Upper lobe of right lung (tissue), 1 donor: Measurements from ENCODE around the gene HNRNPA3. TPM values are rescaled to one million over a fixed set of nuclear protein-coding genes. Genes with fewer than 3 reads are reported as not detected.
"Not testable (repeated sequence)": the region's sequence is repeated elsewhere in the genome, so short reads cannot be mapped to it uniquely, and the experiment has no call there.

Experiments used
- ATAC-seq: fragments of 200-7000 bp; cut with Tn5 transposase; one replicate; pipeline ENCODE4 v1.9.1; 2020; ENCODE audit warnings: mild to moderate bottlenecking, moderate library complexity
- DNase-seq: peaks from one replicate; pipeline ENCODE4 v3.0.0-alpha.2; 2020
- H3K27ac ChIP-seq: fragments of 200-600 bp; one replicate; pipeline ENCODE4 v1.8.0; 2022
- H3K27me3 ChIP-seq: fragments of 200-600 bp; one replicate; pipeline ENCODE4 v1.8.0; 2022; ENCODE audit warnings: mild to moderate bottlenecking
- H3K36me3 ChIP-seq: fragments of 200-600 bp; one replicate; pipeline ENCODE4 v1.8.0; 2022
- H3K4me1 ChIP-seq: fragments of 200-600 bp; one replicate; pipeline ENCODE4 v1.8.0; 2022
- H3K4me3 ChIP-seq: fragments of 200-600 bp; one replicate; pipeline ENCODE4 v1.8.0; 2022; ENCODE audit warnings: mild to moderate bottlenecking
- H3K9me3 ChIP-seq: fragments of 200-600 bp; one replicate; pipeline ENCODE4 v1.8.0; 2022
- intact Hi-C: fragments of 100-400 bp; cut with DNase I; formaldehyde crosslinking; loops from one replicate; pipeline ENCODE4 v1.11.0; 2022
- total RNA-seq: library from RNA; stranded (reverse); fragmentation: NEBNext Ultra II Directional; extraction: Animal tissue kit (Norgen Biotek cat#: 25700); gene quantifications from one replicate; pipeline ENCODE4 v1.2.1, GENCODE V29; 2021
- TF ChIP-seq, protein P1 (sequence below): fragments of 200-600 bp; IDR thresholded peaks from one replicate; pipeline ENCODE4 v1.8.0; 2022; ENCODE audit warnings: antibody characterized with exemption
- donor health status: DM: no; HTN: yes; CAD: no; lungs with severe emphysema.

Gene HNRNPA3
- total RNA-seq, 1 donor from 2014 or later, result 139 TPM

DNA sequence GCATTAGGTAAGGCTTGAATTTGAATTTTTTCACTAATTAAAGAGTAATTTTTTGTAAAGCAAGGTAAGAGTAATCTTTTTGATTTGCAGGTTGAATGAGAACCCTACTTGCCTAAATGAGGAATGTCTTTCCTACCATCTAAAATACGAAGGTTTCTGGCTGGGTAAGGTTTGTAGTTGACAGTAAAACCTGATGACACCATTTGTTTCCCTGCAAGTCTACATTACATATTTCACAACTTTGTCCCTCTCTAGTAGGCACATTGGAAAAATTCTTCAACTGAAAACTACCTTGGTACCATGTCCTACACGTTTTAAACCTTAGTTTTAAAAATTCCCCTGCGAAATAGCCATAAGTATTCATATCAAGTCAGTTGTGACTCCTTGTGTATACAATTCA is 9.4 kb downstream of the HNRNPA3 start:
- intact Hi-C loops, result no loop called here
- no peak overlapping the region for H3K27ac ChIP-seq
- DNase-seq, result no peak
- no peak overlapping the region for H3K4me3 ChIP-seq
- H3K36me3 ChIP-seq, result peaks cover 86% of the 10 kb centered on the region
- peaks cover 14% of the 10 kb centered on the region for H3K4me1 ChIP-seq
- no peak for ATAC-seq
- no peaks in the 10 kb centered on the region for H3K27me3 ChIP-seq
- TF ChIP-seq, protein P1, sequence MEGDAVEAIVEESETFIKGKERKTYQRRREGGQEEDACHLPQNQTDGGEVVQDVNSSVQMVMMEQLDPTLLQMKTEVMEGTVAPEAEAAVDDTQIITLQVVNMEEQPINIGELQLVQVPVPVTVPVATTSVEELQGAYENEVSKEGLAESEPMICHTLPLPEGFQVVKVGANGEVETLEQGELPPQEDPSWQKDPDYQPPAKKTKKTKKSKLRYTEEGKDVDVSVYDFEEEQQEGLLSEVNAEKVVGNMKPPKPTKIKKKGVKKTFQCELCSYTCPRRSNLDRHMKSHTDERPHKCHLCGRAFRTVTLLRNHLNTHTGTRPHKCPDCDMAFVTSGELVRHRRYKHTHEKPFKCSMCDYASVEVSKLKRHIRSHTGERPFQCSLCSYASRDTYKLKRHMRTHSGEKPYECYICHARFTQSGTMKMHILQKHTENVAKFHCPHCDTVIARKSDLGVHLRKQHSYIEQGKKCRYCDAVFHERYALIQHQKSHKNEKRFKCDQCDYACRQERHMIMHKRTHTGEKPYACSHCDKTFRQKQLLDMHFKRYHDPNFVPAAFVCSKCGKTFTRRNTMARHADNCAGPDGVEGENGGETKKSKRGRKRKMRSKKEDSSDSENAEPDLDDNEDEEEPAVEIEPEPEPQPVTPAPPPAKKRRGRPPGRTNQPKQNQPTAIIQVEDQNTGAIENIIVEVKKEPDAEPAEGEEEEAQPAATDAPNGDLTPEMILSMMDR, result no peak
- H3K9me3 ChIP-seq, result no peaks in the 10 kb centered on the region

DNA sequence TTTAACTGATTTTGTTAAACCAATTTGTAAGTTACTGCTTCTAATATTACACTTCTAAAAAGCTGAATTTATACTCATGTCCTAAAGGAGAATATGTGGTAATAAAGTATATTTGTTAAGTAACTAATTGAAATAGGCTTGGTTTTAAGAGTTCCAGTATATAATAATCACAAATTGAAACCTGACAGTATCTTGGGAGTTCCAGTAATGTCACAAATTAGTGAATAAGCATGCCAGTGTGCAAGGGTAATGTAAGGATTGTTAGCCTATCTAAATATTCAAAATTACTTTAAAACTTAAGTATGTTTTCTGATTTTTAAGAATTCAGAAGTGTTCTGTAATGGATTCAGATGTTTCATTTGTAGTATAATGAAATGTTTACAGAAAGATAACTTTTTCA is 10.8 kb downstream of the HNRNPA3 start:
- intact Hi-C loops, DNase-seq, H3K4me3 ChIP-seq, H3K9me3 ChIP-seq, H3K27ac ChIP-seq, H3K27me3 ChIP-seq, ATAC-seq: not testable (repeated sequence)
- H3K36me3 ChIP-seq, result peaks cover 75% of the 10 kb centered on the region
- peaks cover 14% of the 10 kb centered on the region for H3K4me1 ChIP-seq

DNA sequence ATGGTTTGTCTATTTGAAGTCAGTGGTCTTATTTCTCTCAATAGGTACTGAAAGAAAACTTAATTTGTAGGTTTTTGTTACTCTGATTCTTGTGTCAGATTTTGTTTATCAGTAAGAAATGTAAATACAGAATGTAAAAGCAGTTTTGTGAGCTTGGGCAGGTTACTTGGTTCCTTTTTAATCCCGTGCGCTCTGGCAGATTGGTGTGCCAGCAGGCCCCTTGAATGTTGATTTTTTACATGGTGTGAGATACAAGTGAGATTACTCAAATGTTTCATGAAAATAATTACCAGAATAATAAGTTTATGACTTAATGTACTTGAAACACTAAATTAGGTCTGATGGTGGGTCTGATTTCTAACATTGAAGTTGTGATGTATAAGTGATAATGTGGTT is 13.4 kb downstream of the HNRNPA3 start:
- Histone ChIP-seq H3K27me3 (no peaks in the 10 kb centered on the region), H3K27ac (no peak overlapping the region), H3K9me3 (no peaks in the 10 kb centered on the region), H3K4me3 (no peak overlapping the region), H3K36me3 (peaks cover 73% of the 10 kb centered on the region), H3K4me1 (no peaks in the 10 kb centered on the region)
- DNase-seq, result no peak
- intact Hi-C loops, result no loop called here
- no peak for ATAC-seq
- TF ChIP-seq, protein P1, result no peak

DNA sequence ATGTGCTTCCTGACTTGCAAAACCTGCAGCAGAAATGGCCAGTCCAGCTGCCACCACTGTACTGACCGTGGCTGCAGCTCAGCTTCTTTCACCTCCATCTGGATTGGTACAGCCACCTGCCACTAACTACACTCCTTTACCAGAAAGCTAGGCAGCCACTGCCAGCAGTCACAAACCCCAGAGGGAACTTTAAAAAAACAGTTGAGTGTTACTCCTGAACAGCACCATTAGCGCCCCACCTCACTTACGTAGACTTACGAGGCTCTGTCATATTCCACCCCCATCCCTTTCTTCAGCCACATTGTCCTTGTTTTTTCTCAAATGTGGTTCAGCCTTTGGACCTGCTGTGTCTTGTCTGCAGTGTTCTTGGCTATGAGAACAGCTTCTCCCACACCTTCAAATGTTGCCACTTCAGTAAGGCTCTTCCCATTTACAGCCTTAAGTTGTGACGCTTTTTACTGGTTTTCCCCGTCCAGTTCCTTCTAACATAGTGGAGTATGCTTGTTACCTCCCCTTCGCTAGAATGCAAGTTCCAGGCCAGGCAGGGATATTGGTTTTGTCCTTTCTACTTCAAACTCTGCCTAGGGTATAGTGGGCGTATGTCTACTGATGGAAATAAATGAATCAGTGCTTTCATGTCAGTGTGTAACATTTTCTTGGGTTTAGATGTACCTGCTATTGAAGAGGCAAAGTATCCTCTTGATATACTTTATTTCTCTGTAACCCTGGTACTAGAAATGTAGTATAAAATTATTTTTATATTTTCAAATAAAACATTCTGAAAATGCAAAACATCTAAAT is 17.0 kb downstream of the HNRNPA3 start:
- H3K27ac ChIP-seq, result no peak overlapping the region
- ATAC-seq (peak; percentile 38), DNase-seq (no peak)
- intact Hi-C loops, result no loop called here
- H3K9me3 ChIP-seq, result no peaks in the 10 kb centered on the region
- TF ChIP-seq, protein P1, result no peak
- H3K4me1 ChIP-seq, result no peaks in the 10 kb centered on the region
- H3K27me3 ChIP-seq, result no peaks in the 10 kb centered on the region
- H3K36me3 ChIP-seq, result peaks cover 74% of the 10 kb centered on the region
- H3K4me3 ChIP-seq, result no peak overlapping the region

DNA sequence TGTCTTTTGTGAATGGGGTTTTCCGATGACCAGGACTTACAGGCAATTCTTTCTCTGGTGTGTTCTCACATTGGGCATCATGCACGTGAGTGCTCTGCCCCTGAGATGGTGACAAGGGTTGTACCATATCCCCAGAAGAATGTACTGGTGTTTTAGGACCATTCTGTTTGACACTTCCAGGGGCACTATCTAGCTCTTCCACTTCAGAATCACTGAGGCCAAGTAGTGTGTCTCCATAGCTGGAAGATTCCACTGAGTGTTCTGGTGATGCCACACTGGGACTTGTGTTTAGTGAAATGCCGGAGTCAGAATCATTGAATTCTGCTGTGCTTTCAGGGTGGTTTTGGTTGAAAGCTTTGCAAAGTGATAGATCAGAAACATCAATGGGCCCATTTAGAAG is 18.7 kb downstream of the HNRNPA3 start:
- Histone ChIP-seq H3K4me1 (peaks cover 8% of the 10 kb centered on the region), H3K4me3 (no peak overlapping the region), H3K9me3 (no peaks in the 10 kb centered on the region), H3K36me3 (peaks cover 65% of the 10 kb centered on the region), H3K27ac (no peak overlapping the region), H3K27me3 (no peaks in the 10 kb centered on the region)
- TF ChIP-seq, protein P1, result no peak
- no peak for DNase-seq
- ATAC-seq, result no peak
- intact Hi-C loops, result no loop called here

DNA sequence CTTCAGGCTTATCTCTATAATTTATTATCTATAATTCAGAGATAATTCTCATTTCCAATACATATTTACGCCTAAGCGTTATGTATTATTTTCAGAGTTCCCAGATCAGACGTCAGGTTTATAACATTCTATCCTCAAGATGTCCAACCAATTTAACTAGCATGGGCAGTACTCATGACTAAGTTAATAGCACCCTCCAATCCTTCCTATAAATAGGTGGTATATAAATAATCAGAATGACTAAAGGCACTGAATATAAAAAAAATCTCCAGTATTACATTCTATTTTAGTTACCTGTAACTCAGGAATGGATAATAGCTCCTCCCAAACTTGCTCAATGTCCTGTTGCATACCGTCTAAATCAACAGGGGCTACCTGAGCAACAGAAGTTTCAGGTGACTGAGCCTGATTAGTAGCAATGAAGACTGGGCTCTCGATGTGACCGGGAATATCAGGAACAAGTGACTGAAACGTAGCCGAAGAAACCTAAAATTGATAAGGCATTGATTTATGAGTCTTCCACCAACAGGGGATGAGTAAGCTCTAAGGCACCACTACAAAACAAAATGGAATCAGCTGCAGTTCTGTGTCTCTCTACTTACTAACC is 19.6 kb downstream of the HNRNPA3 start:
- intact Hi-C loops, result no loop called here

More for the DNA sequence above, 19.6 kb downstream of the HNRNPA3 start:
- Histone ChIP-seq H3K27ac (no peak overlapping the region), H3K4me1 (peaks cover 17% of the 10 kb centered on the region), H3K27me3 (no peaks in the 10 kb centered on the region), H3K36me3 (peaks cover 65% of the 10 kb centered on the region), H3K4me3 (no peak overlapping the region), H3K9me3 (no peaks in the 10 kb centered on the region)
- TF ChIP-seq, protein P1, result no peak
- ATAC-seq (no peak), DNase-seq (no peak)
